Adrenal gland (tissue), 5 donors: Measurements from ENCODE around the gene MIA2.

Source experiments
- CTCF ChIP-seq, 6 experiments: fragments of 450-650 bp in 4 of 6; fragments of 200-600 bp in 2 of 6; sonication (generic) in 1 of 6; IDR thresholded peaks; 1 replicate in 5 of 6; 2 replicates in 1 of 6; pipeline versions ENCODE4 v1.5.1 to v1.8.0; 2016 to 2021; ENCODE audit warnings: antibody characterized with exemption in 6 of 6, mild to moderate bottlenecking in 2 of 6, moderate library complexity in 1 of 6
- POLR2A ChIP-seq, 2 donors: fragments of 450-650 bp; IDR thresholded peaks; one replicate each; pipeline ENCODE4 v1.6.1; 2017; ENCODE audit warnings: antibody characterized with exemption in 2 of 2, mild to moderate bottlenecking in 2 of 2, moderate library complexity in 1 of 2
- donor health status: DM: no; HTN: no; CAD: no.

DNA sequence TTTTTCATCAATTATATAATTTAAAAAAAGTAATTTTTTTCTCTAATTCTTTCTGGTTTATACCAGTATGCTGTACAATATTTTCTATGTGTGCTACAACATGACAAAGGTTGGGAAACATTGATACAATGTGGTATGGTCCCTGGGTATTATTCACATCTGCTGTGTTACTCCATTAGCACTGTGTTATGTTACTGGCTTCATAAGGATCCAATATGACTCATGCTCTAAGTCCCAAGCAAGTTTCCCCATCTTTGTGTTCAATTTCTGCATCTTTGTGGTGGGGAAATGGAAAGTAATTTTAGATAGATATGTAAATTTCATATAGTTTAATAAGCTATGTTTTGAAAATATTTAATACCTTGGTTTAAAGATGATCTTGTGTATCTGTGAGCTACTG is 162.7 kb downstream of the MIA2 start:
- no peak for TF ChIP-seq CTCF (IDR thresholded peaks at IDR 0.05)
- TF ChIP-seq POLR2A (IDR thresholded peaks at IDR 0.05), result no peak
